ENCODE results near the gene RFX5.

The RFX5 gene

GRCh38 chr1:151371370-151372057, 24.5 kb upstream of the RFX5 start:
- H3K27ac ChIP-seq (ENCODE audit: low read length): no peak overlapping the region

GRCh38 chr1:151370211-151370911, 23.3 kb upstream of the RFX5 start:
- Histone ChIP-seq H3K9ac (ENCODE audit: low read length) (no peak overlapping the region), H3K4me1 (ENCODE audit: control insufficient read depth, low read depth, low read length) (peaks cover 9% of the 10 kb centered on the region), H3K36me3 (ENCODE audit: control insufficient read depth, low read depth, low read length) (no peaks in the 10 kb centered on the region), H3K9me3 (ENCODE audit: control insufficient read depth, low read depth, low read length) (no peaks in the 10 kb centered on the region), H3K27me3 (ENCODE audit: control insufficient read depth, insufficient read depth, low read length) (no peaks in the 10 kb centered on the region), H3K27ac (ENCODE audit: low read length) (no peak overlapping the region), H3K4me3 (ENCODE audit: low read length) (no peak overlapping the region)

More at GRCh38 chr1:151371370-151372057, 24.5 kb upstream of the RFX5 start:
- H3K9ac ChIP-seq (ENCODE audit: low read length): peak overlapping the region; percentile 52
- peak overlapping the region; percentile 70 for H3K4me3 ChIP-seq (ENCODE audit: low read length)
- H3K9me3 ChIP-seq (ENCODE audit: control insufficient read depth, low read depth, low read length): no peaks in the 10 kb centered on the region
- no peaks in the 10 kb centered on the region for H3K27me3 ChIP-seq (ENCODE audit: control insufficient read depth, insufficient read depth, low read length)
- H3K4me1 ChIP-seq (ENCODE audit: control insufficient read depth, low read depth, low read length): peaks cover 9% of the 10 kb centered on the region
- no peaks in the 10 kb centered on the region for H3K36me3 ChIP-seq (ENCODE audit: control insufficient read depth, low read depth, low read length)

GRCh38 chr1:151369621-151370048, 22.6 kb upstream of the RFX5 start:
- peaks cover 3% of the 10 kb centered on the region for H3K36me3 ChIP-seq (ENCODE audit: control insufficient read depth, low read depth, low read length)
- no peaks in the 10 kb centered on the region for H3K27me3 ChIP-seq (ENCODE audit: control insufficient read depth, insufficient read depth, low read length)
- H3K9ac ChIP-seq (ENCODE audit: low read length): no peak overlapping the region
- H3K4me3 ChIP-seq (ENCODE audit: low read length): no peak overlapping the region
- H3K4me1 ChIP-seq (ENCODE audit: control insufficient read depth, low read depth, low read length): peaks cover 9% of the 10 kb centered on the region
- H3K9me3 ChIP-seq (ENCODE audit: control insufficient read depth, low read depth, low read length): no peaks in the 10 kb centered on the region
- H3K27ac ChIP-seq (ENCODE audit: low read length): no peak overlapping the region

- H3K9me3 ChIP-seq (ENCODE audit: control insufficient read depth, low read depth, low read length): no peaks in the 10 kb centered on the region
- peaks cover 9% of the 10 kb centered on the region for H3K4me1 ChIP-seq (ENCODE audit: control insufficient read depth, low read depth, low read length)
- H3K36me3 ChIP-seq (ENCODE audit: control insufficient read depth, low read depth, low read length): peaks cover 5% of the 10 kb centered on the region
- H3K9ac ChIP-seq (ENCODE audit: low read length): no peak overlapping the region
- H3K4me3 ChIP-seq (ENCODE audit: low read length): no peak overlapping the region
- H3K27ac ChIP-seq (ENCODE audit: low read length): no peak overlapping the region
- no peaks in the 10 kb centered on the region for H3K27me3 ChIP-seq (ENCODE audit: control insufficient read depth, insufficient read depth, low read length)
Measured at GRCh38 chr1:151369302-151369610, 22.2 kb upstream of the RFX5 start.

GRCh38 chr1:151368393-151369301, 21.6 kb upstream of the RFX5 start:
- Histone ChIP-seq H3K9me3 (ENCODE audit: control insufficient read depth, low read depth, low read length) (no peaks in the 10 kb centered on the region), H3K9ac (ENCODE audit: low read length) (no peak overlapping the region), H3K36me3 (ENCODE audit: control insufficient read depth, low read depth, low read length) (peaks cover 5% of the 10 kb centered on the region), H3K27ac (ENCODE audit: low read length) (no peak overlapping the region), H3K27me3 (ENCODE audit: control insufficient read depth, insufficient read depth, low read length) (no peaks in the 10 kb centered on the region), H3K4me1 (ENCODE audit: control insufficient read depth, low read depth, low read length) (peaks cover 9% of the 10 kb centered on the region), H3K4me3 (ENCODE audit: low read length) (no peak overlapping the region)

GRCh38 chr1:151367658-151368392, 20.8 kb upstream of the RFX5 start:
- Histone ChIP-seq H3K27me3 (ENCODE audit: control insufficient read depth, insufficient read depth, low read length) (no peaks in the 10 kb centered on the region), H3K36me3 (ENCODE audit: control insufficient read depth, low read depth, low read length) (peaks cover 5% of the 10 kb centered on the region), H3K4me3 (ENCODE audit: low read length) (no peak overlapping the region), H3K9ac (ENCODE audit: low read length) (no peak overlapping the region), H3K9me3 (ENCODE audit: control insufficient read depth, low read depth, low read length) (peaks cover 2% of the 10 kb centered on the region), H3K27ac (ENCODE audit: low read length) (no peak overlapping the region), H3K4me1 (ENCODE audit: control insufficient read depth, low read depth, low read length) (peaks cover 9% of the 10 kb centered on the region)

GRCh38 chr1:151364996-151365395, 17.9 kb upstream of the RFX5 start:
- Histone ChIP-seq H3K27me3 (ENCODE audit: control insufficient read depth, insufficient read depth, low read length) (no peaks in the 10 kb centered on the region), H3K9ac (ENCODE audit: low read length) (no peak overlapping the region), H3K36me3 (ENCODE audit: control insufficient read depth, low read depth, low read length) (peaks cover 5% of the 10 kb centered on the region), H3K9me3 (ENCODE audit: control insufficient read depth, low read depth, low read length) (peaks cover 4% of the 10 kb centered on the region), H3K27ac (ENCODE audit: low read length) (no peak overlapping the region), H3K4me3 (ENCODE audit: low read length) (no peak overlapping the region), H3K4me1 (ENCODE audit: control insufficient read depth, low read depth, low read length) (no peaks in the 10 kb centered on the region)

- Histone ChIP-seq H3K27ac (ENCODE audit: low read length) (no peak overlapping the region), H3K4me1 (ENCODE audit: control insufficient read depth, low read depth, low read length) (no peaks in the 10 kb centered on the region), H3K4me3 (ENCODE audit: low read length) (no peak overlapping the region), H3K36me3 (ENCODE audit: control insufficient read depth, low read depth, low read length) (peaks cover 5% of the 10 kb centered on the region), H3K27me3 (ENCODE audit: control insufficient read depth, insufficient read depth, low read length) (no peaks in the 10 kb centered on the region), H3K9me3 (ENCODE audit: control insufficient read depth, low read depth, low read length) (peaks cover 4% of the 10 kb centered on the region), H3K9ac (ENCODE audit: low read length) (no peak overlapping the region)
Measured at GRCh38 chr1:151362308-151363155, 15.5 kb upstream of the RFX5 start.

- Histone ChIP-seq H3K4me1 (ENCODE audit: control insufficient read depth, low read depth, low read length) (no peaks in the 10 kb centered on the region), H3K9ac (ENCODE audit: low read length) (no peak overlapping the region), H3K27ac (ENCODE audit: low read length) (no peak overlapping the region), H3K4me3 (ENCODE audit: low read length) (no peak overlapping the region), H3K27me3 (ENCODE audit: control insufficient read depth, insufficient read depth, low read length) (no peaks in the 10 kb centered on the region), H3K9me3 (ENCODE audit: control insufficient read depth, low read depth, low read length) (peaks cover 4% of the 10 kb centered on the region), H3K36me3 (ENCODE audit: control insufficient read depth, low read depth, low read length) (peaks cover 5% of the 10 kb centered on the region)
Measured at GRCh38 chr1:151361883-151362282, 14.8 kb upstream of the RFX5 start.

- no peak overlapping the region for H3K9ac ChIP-seq (ENCODE audit: low read length)
- no peaks in the 10 kb centered on the region for H3K4me1 ChIP-seq (ENCODE audit: control insufficient read depth, low read depth, low read length)
- no peaks in the 10 kb centered on the region for H3K36me3 ChIP-seq (ENCODE audit: control insufficient read depth, low read depth, low read length)
- no peak overlapping the region for H3K4me3 ChIP-seq (ENCODE audit: low read length)
- no peak overlapping the region for H3K27ac ChIP-seq (ENCODE audit: low read length)
- no peaks in the 10 kb centered on the region for H3K27me3 ChIP-seq (ENCODE audit: control insufficient read depth, insufficient read depth, low read length)
- H3K9me3 ChIP-seq (ENCODE audit: control insufficient read depth, low read depth, low read length): peaks cover 5% of the 10 kb centered on the region
Measured at GRCh38 chr1:151356696-151357095, 9.6 kb upstream of the RFX5 start.
